Mucosa of gallbladder (tissue), 1 donor: ENCODE measurements around the gene PPIA. TPM values are rescaled to one million over a fixed set of nuclear protein-coding genes. Genes with fewer than 3 reads are reported as not detected.
A peak's percentile ranks its signal among the peaks of the same experiment; 100 is the strongest.
"Not testable (repeated sequence)": the region's sequence is repeated elsewhere in the genome, so short reads cannot be mapped to it uniquely, and the experiment has no call there.

Experiments used
- DNase-seq: peaks from one replicate; pipeline ENCODE4 v3.0.0-alpha.2; 2020; ENCODE audit warnings: low spot score
- total RNA-seq: library from RNA; stranded (reverse); gene quantifications from one replicate; pipeline ENCODE4 v1.2.1, GENCODE V29; 2021
- donor health status: DM: no; HTN: no; CAD: no.

The PPIA gene
- total RNA-seq, 1 donor from 2014 or later = 923 TPM

GRCh38 chr7:44764081-44764480 is 32.4 kb upstream of the PPIA start:
- DNase-seq = no peak

- DNase-seq = no peak
Measured at GRCh38 chr7:44764665-44765578, 31.6 kb upstream of the PPIA start.

- no peak for DNase-seq
Measured at GRCh38 chr7:44765579-44766415, 30.7 kb upstream of the PPIA start.

- DNase-seq = no peak
Measured at GRCh38 chr7:44766416-44766801, 30.1 kb upstream of the PPIA start.

GRCh38 chr7:44767134-44767911 is 29.2 kb upstream of the PPIA start:
- no peak for DNase-seq

GRCh38 chr7:44767912-44768627 is 28.4 kb upstream of the PPIA start:
- DNase-seq = peak; percentile 37

- no peak for DNase-seq
Measured at GRCh38 chr7:44768628-44769371, 27.7 kb upstream of the PPIA start.

- no peak for DNase-seq
Measured at GRCh38 chr7:44769376-44769775, 27.1 kb upstream of the PPIA start.

GRCh38 chr7:44769776-44770294 is 26.6 kb upstream of the PPIA start:
- no peak for DNase-seq

GRCh38 chr7:44771358-44771757 is 25.1 kb upstream of the PPIA start:
- no peak for DNase-seq

- DNase-seq = no peak
Measured at GRCh38 chr7:44772440-44772839, 24.0 kb upstream of the PPIA start.

GRCh38 chr7:44772867-44773266 is 23.6 kb upstream of the PPIA start:
- no peak for DNase-seq

- not testable (repeated sequence) for DNase-seq
Measured at GRCh38 chr7:44774486-44774885, 22.0 kb upstream of the PPIA start.

GRCh38 chr7:44775383-44776107 is 20.9 kb upstream of the PPIA start:
- DNase-seq = no peak

- no peak for DNase-seq
Measured at GRCh38 chr7:44776211-44776610, 20.3 kb upstream of the PPIA start.

GRCh38 chr7:44782460-44782859 is 14.0 kb upstream of the PPIA start:
- no peak for DNase-seq

- no peak for DNase-seq
Measured at GRCh38 chr7:44783407-44783806, 13.1 kb upstream of the PPIA start.

- DNase-seq = no peak
Measured at GRCh38 chr7:44784364-44784763, 12.1 kb upstream of the PPIA start.

- not testable (repeated sequence) for DNase-seq
Measured at GRCh38 chr7:44785218-44785617, 11.3 kb upstream of the PPIA start.

- no peak for DNase-seq
Measured at GRCh38 chr7:44787041-44787440, 9.4 kb upstream of the PPIA start.
